Psoas muscle (tissue), 8 donors: ENCODE measurements around the gene ATP2C1. TPM values are rescaled to one million over a fixed set of nuclear protein-coding genes. Genes with fewer than 3 reads are reported as not detected.
A peak's percentile ranks its signal among the peaks of the same experiment; 100 is the strongest.

ENCODE experiments used
- ATAC-seq, 4 donors: fragments of 200-7000 bp; cut with Tn5 transposase; one replicate each; pipeline ENCODE4 v1.9.1; 2020; ENCODE audit warnings: moderate library complexity in 3 of 4, mild to moderate bottlenecking in 2 of 4
- DNase-seq, 2 donors: peaks; one replicate each; pipeline ENCODE4 v3.0.0-alpha.2; 2020
- H3K27ac ChIP-seq: fragments of 200-600 bp; one replicate; pipeline ENCODE4 v1.8.0; 2022
- H3K27me3 ChIP-seq, 3 donors: fragments of 200-600 bp in 1 of 3; one replicate each; pipeline versions ENCODE4 v1.6.1 to v1.8.0; 2013 to 2022; ENCODE audit warnings: low read length in 2 of 3, mild to moderate bottlenecking in 2 of 3, moderate library complexity in 1 of 3; ENCODE audit not compliant: insufficient read depth in 3 of 3
- H3K36me3 ChIP-seq, 2 donors: fragments of 200-600 bp in 1 of 2; one replicate each; pipeline versions ENCODE4 v1.6.1 to v1.8.0; 2013 to 2022; ENCODE audit warnings: low read depth in 1 of 2, mild to moderate bottlenecking in 1 of 2, moderate library complexity in 1 of 2; ENCODE audit not compliant: insufficient read depth in 1 of 2
- H3K4me1 ChIP-seq: fragments of 200-600 bp; one replicate; pipeline ENCODE4 v1.8.0; 2022
- H3K4me3 ChIP-seq: fragments of 200-600 bp; one replicate; pipeline ENCODE4 v1.8.0; 2022; ENCODE audit warnings: mild to moderate bottlenecking
- H3K9me3 ChIP-seq: fragments of 200-600 bp; one replicate; pipeline ENCODE4 v1.8.0; 2022
- WGBS, 3 donors: extraction: QIAGEN DNeasy Blood & Tissue Kit; methylation state at CpG; one replicate each; pipeline versions ENCODE4 v1.1.6 to v1.1.7; 2013; 5-methylcytosine and 5-hydroxymethylcytosine counted together
- intact Hi-C, 2 donors: fragments of 100-400 bp; cut with DNase I; formaldehyde crosslinking; loops; one replicate each; pipeline versions ENCODE4 v1.11.0 to v1.14.2; 2022
- polyA plus RNA-seq, 3 donors: library from polyadenylated mRNA; stranded (reverse); fragments of 200-250 nt; gene quantifications; one replicate each; pipeline ENCODE4 v1.2.3, GENCODE V29; 2013
- total RNA-seq, 4 donors: library from RNA; stranded (reverse); fragmentation: NEBNext Ultra II Directional in 2 of 4; extraction: Animal tissue kit (Norgen Biotek cat#: 25700) in 2 of 4; gene quantifications; one replicate each; pipeline versions ENCODE4 v1.2.1 to v1.2.4, GENCODE V29; 2021 to 2023
- TF ChIP-seq, protein P1 (sequence below): fragments of 200-600 bp; IDR thresholded peaks from one replicate; pipeline ENCODE4 v1.8.0; 2022; ENCODE audit warnings: antibody characterized with exemption
- donor health status: healthy with polysubstance abuse.
- donor health status: DM: no; HTN: no; CAD: no; lungs with moderate emphysema.
- donor health status: Bipolar disorder and iron deficiency.
- donor health status: healthy.
- donor health status: DM: yes; HTN: yes; CAD: no.
- donor health status: DM: no; HTN: no; CAD: no.
- donor health status: DM: no; HTN: no; CAD: no.
- donor health status: DM: yes; HTN: yes; CAD: no.

Gene ATP2C1
- total and polyA plus RNA-seq, 7 donors, result 20.5 to 46.2 (median 30.6) TPM

DNA sequence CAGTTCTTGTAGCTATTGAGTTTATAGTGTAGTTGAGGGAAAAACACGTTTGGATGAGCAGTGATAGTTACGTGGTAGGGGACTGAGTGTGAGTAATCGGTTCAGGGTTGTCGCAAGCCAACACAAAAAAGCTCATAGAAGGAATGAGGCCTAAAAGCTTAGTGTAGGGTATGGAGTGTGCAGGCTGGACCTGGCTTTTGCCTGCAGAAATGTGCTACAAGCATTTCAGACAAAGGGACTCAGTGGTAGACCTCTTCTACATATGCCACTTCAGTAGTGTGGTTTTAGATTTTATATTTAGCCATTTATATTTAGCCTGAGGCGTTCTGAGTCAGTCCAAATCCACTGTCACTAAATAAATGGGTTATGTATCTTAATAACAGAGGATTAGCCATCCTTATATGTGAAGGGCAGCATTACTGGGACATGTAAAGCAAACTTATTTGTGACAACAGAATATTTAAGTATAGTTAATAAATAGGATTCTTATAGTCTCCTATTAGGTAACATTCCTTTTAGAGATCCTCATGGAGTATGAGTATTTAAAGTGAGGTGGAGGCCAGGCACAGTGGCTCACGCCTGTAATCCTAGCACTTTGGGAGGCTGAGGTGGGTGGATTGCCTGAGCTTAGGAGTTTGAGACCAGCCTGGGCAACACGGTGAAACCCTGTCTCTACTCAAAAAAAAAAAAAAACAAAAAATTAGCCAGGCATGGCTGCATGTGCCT is 21.8 kb downstream of the ATP2C1 start:
- DNase-seq (no peak), ATAC-seq (peak; percentile 78 to 96 (median 92))
- Histone ChIP-seq H3K27me3 (no peaks in the 10 kb centered on the region), H3K4me1 (peaks cover 40% of the 10 kb centered on the region), H3K9me3 (no peaks in the 10 kb centered on the region), H3K36me3 (no peaks in the 10 kb centered on the region), H3K4me3 (peak overlapping the region; percentile 23), H3K27ac (peak overlapping the region; percentile 76)
- WGBS, 3 donors, result 35 to 74% (median 48%) methylated on average over 7 of the region's 7 CpGs
- intact Hi-C loops, result no loop called here
- TF ChIP-seq, protein P1, sequence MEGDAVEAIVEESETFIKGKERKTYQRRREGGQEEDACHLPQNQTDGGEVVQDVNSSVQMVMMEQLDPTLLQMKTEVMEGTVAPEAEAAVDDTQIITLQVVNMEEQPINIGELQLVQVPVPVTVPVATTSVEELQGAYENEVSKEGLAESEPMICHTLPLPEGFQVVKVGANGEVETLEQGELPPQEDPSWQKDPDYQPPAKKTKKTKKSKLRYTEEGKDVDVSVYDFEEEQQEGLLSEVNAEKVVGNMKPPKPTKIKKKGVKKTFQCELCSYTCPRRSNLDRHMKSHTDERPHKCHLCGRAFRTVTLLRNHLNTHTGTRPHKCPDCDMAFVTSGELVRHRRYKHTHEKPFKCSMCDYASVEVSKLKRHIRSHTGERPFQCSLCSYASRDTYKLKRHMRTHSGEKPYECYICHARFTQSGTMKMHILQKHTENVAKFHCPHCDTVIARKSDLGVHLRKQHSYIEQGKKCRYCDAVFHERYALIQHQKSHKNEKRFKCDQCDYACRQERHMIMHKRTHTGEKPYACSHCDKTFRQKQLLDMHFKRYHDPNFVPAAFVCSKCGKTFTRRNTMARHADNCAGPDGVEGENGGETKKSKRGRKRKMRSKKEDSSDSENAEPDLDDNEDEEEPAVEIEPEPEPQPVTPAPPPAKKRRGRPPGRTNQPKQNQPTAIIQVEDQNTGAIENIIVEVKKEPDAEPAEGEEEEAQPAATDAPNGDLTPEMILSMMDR, result no peak

DNA sequence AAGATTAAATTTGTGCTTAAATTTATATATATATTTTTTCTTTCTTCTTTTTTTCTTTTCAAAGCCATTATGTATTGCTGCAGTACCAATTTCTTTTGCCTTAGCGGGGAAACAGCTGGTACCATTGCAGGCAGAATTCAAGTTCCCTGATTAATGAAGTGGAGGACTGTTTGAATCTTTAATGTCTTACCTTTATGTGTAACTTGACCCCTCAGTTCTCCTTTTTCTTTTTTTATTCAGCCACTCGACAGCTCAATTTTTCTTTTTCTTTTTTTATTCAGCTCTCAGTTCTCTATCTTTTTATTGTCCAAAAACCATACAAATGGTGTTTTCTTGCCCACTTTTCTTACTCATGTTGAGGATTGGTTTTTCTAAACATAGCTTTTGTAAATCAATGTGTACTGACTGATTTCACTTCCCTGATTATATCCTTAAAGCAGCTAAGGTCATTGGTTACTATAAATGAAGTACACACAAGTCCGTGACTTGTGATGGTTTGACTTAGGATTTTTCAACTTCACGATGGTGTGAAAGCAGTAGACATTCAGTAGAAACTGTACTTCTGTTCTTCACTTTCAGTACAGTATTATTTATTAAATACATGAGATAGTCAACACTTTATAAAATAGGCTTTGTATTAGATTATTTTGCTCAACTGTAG is 22.8 kb downstream of the ATP2C1 start:
- no peaks in the 10 kb centered on the region for H3K9me3 ChIP-seq
- H3K4me3 ChIP-seq, result no peak overlapping the region
- H3K27ac ChIP-seq, result peak overlapping the region; percentile 76
- 48 to 72% (median 52%) methylated on average over 4 of the region's 4 CpGs for WGBS, 3 donors
- intact Hi-C loops, result no loop called here
- no peaks in the 10 kb centered on the region for H3K36me3 ChIP-seq
- ATAC-seq (no peak), DNase-seq (no peak)
- TF ChIP-seq, protein P1, result no peak
- H3K27me3 ChIP-seq, result no peaks in the 10 kb centered on the region
- peaks cover 45% of the 10 kb centered on the region for H3K4me1 ChIP-seq

DNA sequence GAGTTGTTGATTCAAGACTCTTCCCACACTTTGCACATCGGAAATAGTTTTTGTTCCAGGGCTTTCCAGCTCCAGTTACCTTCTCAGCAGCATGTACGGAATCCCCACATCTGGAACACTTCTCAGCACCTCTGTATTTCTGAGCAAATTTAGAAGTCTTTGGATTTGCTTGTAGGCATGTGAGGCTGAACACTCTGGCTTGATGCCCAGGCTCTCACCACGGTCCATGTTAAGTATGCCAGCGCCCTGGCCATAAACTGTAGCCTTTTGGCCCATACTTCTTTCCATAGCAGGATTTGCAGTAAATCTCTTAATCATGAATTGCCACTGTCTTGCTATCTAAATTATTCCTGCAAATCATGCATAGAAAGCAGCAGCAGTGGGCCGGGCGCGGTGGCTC is 24.4 kb downstream of the ATP2C1 start:
- no peaks in the 10 kb centered on the region for H3K27me3 ChIP-seq
- TF ChIP-seq, protein P1, result no peak
- WGBS, 3 donors, result 79 to 83% (median 82%) methylated on average over 7 of the region's 7 CpGs
- no peak overlapping the region for H3K27ac ChIP-seq
- no peaks in the 10 kb centered on the region for H3K36me3 ChIP-seq
- no peak overlapping the region for H3K4me3 ChIP-seq
- no peak for ATAC-seq
- DNase-seq, result no peak
- H3K9me3 ChIP-seq, result no peaks in the 10 kb centered on the region
- peaks cover 56% of the 10 kb centered on the region for H3K4me1 ChIP-seq
- intact Hi-C loops, result no loop called here

DNA sequence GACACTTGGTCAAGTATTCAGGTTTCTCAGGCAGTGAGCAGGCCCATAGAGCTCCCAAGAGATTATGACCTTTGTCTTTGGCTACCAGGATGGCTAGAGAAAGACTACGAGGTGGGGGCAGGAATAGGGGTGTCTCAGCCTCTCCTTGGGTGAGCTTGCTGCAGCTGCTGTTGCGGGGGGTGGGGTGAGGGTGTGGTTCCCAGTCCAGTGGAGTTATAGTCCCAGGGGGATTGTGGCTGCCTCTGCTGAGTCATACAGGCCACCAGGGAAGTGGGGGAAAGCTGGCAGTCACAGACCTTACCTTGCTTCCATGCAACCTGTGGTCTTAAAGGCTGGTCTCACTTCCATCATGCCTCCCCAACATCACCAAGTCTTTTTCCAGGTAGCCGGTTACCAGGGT is 31.7 kb downstream of the ATP2C1 start:
- DNase-seq (no peak), ATAC-seq (no peak)
- Histone ChIP-seq H3K27me3 (no peaks in the 10 kb centered on the region), H3K36me3 (peaks cover 0 to 3% of the 10 kb centered on the region in 2 donors), H3K4me1 (peaks cover 45% of the 10 kb centered on the region), H3K4me3 (no peak overlapping the region), H3K27ac (no peak overlapping the region), H3K9me3 (peaks cover 9% of the 10 kb centered on the region)
- WGBS, 3 donors, result 84 to 96% (median 94%) methylated on average over 3 of the region's 3 CpGs
- intact Hi-C loops, result no loop called here
- TF ChIP-seq, protein P1, result no peak
